ENCODE data around the gene GNAQ. TPM values are rescaled to one million over a fixed set of nuclear protein-coding genes. Genes with fewer than 3 reads are reported as not detected.
A peak's percentile ranks its signal among the peaks of the same experiment; 100 is the strongest.

The GNAQ gene
- total RNA-seq, 1 donor, result 58.0 TPM

DNA sequence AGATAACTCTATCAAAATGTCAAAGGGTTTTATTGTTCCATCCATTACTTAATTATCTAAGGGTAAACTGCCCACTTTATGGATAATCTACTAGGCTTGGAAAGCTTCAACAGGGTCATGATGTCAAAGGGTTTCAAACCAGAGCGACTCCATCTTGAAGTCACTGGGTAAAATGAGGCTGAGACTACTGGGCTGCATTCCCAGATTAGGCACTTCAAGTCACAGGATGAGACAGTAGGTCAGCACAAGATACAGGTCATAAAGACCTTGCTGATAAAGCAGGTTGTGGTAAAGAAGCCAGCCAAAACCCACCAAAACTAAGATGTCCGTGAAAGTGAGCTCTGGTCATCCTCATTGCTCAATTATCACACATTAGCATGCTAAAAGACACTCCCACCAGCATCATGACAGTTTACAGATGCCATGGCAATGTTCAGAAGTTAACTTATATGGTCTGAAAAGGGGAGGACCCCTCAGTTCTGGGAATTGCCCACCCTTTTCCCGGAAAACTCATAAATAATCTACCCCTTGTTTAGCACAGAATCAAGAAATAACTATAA lies 138.6 kb downstream of the GNAQ start:
- no peak overlapping the region for H3K4me3 ChIP-seq (ENCODE audit: low read depth, low read length)
- DNase-seq (ENCODE audit: low read depth), result no peak
- TF ChIP-seq, protein P1, sequence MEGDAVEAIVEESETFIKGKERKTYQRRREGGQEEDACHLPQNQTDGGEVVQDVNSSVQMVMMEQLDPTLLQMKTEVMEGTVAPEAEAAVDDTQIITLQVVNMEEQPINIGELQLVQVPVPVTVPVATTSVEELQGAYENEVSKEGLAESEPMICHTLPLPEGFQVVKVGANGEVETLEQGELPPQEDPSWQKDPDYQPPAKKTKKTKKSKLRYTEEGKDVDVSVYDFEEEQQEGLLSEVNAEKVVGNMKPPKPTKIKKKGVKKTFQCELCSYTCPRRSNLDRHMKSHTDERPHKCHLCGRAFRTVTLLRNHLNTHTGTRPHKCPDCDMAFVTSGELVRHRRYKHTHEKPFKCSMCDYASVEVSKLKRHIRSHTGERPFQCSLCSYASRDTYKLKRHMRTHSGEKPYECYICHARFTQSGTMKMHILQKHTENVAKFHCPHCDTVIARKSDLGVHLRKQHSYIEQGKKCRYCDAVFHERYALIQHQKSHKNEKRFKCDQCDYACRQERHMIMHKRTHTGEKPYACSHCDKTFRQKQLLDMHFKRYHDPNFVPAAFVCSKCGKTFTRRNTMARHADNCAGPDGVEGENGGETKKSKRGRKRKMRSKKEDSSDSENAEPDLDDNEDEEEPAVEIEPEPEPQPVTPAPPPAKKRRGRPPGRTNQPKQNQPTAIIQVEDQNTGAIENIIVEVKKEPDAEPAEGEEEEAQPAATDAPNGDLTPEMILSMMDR (IDR thresholded peaks at IDR 0.05; ENCODE audit: insufficient read depth, low read length), result no peak

DNA sequence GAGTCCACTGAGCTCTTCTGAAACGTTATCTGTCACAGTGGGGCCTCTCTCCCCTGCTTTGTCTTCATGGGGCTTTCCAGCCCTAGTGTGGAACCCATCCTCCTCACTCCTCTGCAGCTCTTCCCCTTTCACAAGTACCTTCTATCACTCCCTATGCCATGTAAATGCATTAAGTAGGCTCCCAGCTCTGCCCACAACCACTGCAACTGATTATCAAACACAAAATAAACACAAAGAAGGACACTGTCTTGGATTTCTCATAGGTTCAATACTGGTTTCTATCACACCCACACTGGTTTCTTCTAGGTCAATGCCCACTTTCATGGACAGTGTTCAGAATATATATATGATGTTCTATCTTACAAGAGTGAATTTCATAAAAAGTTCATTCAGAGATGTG lies 139.4 kb downstream of the GNAQ start:
- DNase-seq (ENCODE audit: low read depth), result no peak
- TF ChIP-seq, protein P1 (IDR thresholded peaks at IDR 0.05; ENCODE audit: insufficient read depth, low read length), result no peak
- H3K4me3 ChIP-seq (ENCODE audit: low read depth, low read length), result no peak overlapping the region

DNA sequence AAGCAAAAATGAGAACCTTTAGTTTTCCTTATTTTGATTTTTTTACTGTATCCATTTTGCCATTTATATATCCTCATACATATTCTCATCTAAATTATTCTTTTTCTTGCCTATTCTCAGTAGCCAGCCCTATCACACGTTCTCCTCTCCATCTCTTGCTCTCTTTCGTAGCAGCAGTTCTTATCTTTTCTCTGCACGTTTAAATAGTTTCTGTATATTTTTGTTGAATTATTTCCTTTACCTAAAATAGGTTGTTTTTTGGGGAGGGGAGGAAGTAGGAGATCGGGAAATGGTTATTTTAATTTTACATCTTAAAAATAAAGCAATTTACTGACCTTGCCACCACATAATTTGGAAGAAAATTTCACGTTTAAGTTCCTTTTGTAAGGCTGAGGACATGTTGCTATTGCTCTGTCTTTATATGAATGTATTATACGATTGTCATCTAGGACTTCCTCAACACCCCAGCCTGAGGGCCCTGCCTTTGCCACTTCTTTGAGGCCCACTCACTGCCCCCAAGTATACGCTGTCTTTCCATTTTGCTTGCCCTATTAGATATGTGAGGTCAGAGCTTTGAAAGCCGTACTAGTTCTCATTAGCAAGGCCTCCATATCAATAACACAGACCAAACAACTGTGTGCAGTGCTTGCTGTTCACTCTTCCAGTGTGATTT lies 140.3 kb downstream of the GNAQ start:
- TF ChIP-seq, protein P1 (IDR thresholded peaks at IDR 0.05; ENCODE audit: insufficient read depth, low read length), result no peak
- DNase-seq (ENCODE audit: low read depth), result no peak
- H3K4me3 ChIP-seq (ENCODE audit: low read depth, low read length), result no peak overlapping the region

DNA sequence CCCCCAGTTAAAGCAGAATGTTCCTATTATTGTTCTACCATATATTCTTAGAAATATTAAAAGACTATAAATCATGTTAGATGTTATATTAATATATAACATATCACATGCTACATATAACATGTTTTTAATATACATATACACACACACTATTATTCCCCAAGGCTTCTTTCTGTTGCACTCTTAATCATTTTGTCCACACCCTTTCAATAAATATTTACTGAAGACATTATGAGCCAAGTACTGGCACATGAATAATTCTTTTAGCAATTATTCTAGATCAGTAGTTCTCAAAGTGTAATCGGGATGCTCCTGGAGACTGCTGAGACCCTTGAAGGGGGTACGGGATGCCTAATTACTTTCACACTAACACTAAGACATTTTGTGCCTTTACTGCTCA lies 143.9 kb downstream of the GNAQ start:
- no peak for DNase-seq (ENCODE audit: low read depth)
- H3K4me3 ChIP-seq (ENCODE audit: low read depth, low read length), result no peak overlapping the region
- TF ChIP-seq, protein P1 (IDR thresholded peaks at IDR 0.05; ENCODE audit: insufficient read depth, low read length), result no peak

- peak; percentile 32 for DNase-seq (ENCODE audit: low read depth)
- TF ChIP-seq, protein P1 (IDR thresholded peaks at IDR 0.05; ENCODE audit: insufficient read depth, low read length), result no peak
Observed at GRCh38 chr9:77885104-77885672, 146.4 kb downstream of the GNAQ start.

GRCh38 chr9:77883846-77884771 lies 147.5 kb downstream of the GNAQ start:
- peak overlapping the region; percentile 26 for H3K4me3 ChIP-seq (ENCODE audit: low read depth, low read length)
- TF ChIP-seq, protein P1 (IDR thresholded peaks at IDR 0.05; ENCODE audit: insufficient read depth, low read length), result no peak
- peak; percentile 73 for DNase-seq (ENCODE audit: low read depth)

More at GRCh38 chr9:77885104-77885672, 146.4 kb downstream of the GNAQ start:
- H3K4me3 ChIP-seq (ENCODE audit: low read depth, low read length), result no peak overlapping the region

Measured in fibroblast of the aortic adventitia (primary cell).